Neuronal stem cell (in vitro differentiated cells): Measurements from ENCODE around the gene ARHGEF7.

ENCODE experiments used
- DNase-seq: peaks from one replicate; pipeline ENCODE4 v3.0.0-alpha.2; 2013; ENCODE audit warnings: low spot score
- H2AFZ ChIP-seq: one replicate; pipeline ENCODE4 v1.6.1; 2013; ENCODE audit warnings: mild to moderate bottlenecking, low read length, inconsistent platforms
- H2AK5ac ChIP-seq: 2 replicates; pipeline ENCODE4 v1.6.1; 2013; ENCODE audit warnings: low read depth, mild to moderate bottlenecking, inconsistent platforms, low read length, moderate library complexity, mixed read lengths
- H2BK120ac ChIP-seq: 2 replicates; pipeline ENCODE4 v1.6.1; 2013; ENCODE audit warnings: low read depth, mild to moderate bottlenecking, inconsistent platforms, low read length, moderate library complexity, mixed read lengths
- H2BK12ac ChIP-seq: one replicate; pipeline ENCODE4 v1.6.1; 2013; ENCODE audit warnings: low read length, inconsistent platforms
- H2BK15ac ChIP-seq: 2 replicates; pipeline ENCODE4 v1.6.1; 2013; ENCODE audit warnings: mild to moderate bottlenecking, low read length, inconsistent platforms, mixed read lengths
- H2BK5ac ChIP-seq: one replicate; pipeline ENCODE4 v1.6.1; 2013; ENCODE audit warnings: inconsistent platforms, mild to moderate bottlenecking, low read length, moderate library complexity
- H3K14ac ChIP-seq: one replicate; pipeline ENCODE4 v1.6.1; 2013; ENCODE audit warnings: low read length, inconsistent platforms
- H3K18ac ChIP-seq: 2 replicates; pipeline ENCODE4 v1.6.1; 2013; ENCODE audit warnings: low read length, inconsistent platforms
- H3K23ac ChIP-seq: 2 replicates; pipeline ENCODE4 v1.6.1; 2013; ENCODE audit warnings: low read depth, mild to moderate bottlenecking, mixed read lengths, low read length, inconsistent platforms; ENCODE audit not compliant: poor library complexity
- H3K27ac ChIP-seq: replicated peaks from 3 replicates; pipeline ENCODE4 v1.5.1; 2013; ENCODE audit warnings: low read length, inconsistent platforms
- H3K27me3 ChIP-seq, 3 experiments: 2 replicates each; pipeline ENCODE4 v1.6.1; 2013; ENCODE audit warnings: low read length in 3 of 3, mild to moderate bottlenecking in 2 of 3, inconsistent platforms in 1 of 3, low read depth in 1 of 3, mixed read lengths in 1 of 3, moderate library complexity in 1 of 3; ENCODE audit not compliant: control insufficient read depth in 3 of 3, insufficient read depth in 3 of 3
- H3K36me3 ChIP-seq, 2 donors: replicated peaks in 1 of 2; 2 replicates each; pipeline ENCODE4 v1.6.1; 2013; ENCODE audit warnings: low read length in 2 of 2; ENCODE audit not compliant: control insufficient read depth in 2 of 2, insufficient read depth in 2 of 2
- H3K4ac ChIP-seq: 2 replicates; pipeline ENCODE4 v1.6.1; 2013; ENCODE audit warnings: inconsistent platforms, mild to moderate bottlenecking, low read length, moderate library complexity
- H3K4me1 ChIP-seq, 2 donors: 1 replicate in 1 of 2; 2 replicates in 1 of 2; pipeline ENCODE4 v1.6.1; 2013; ENCODE audit warnings: low read length in 2 of 2, low read depth in 1 of 2; ENCODE audit not compliant: control insufficient read depth in 2 of 2, insufficient read depth in 1 of 2
- H3K4me2 ChIP-seq: one replicate; pipeline ENCODE4 v1.6.1; 2013; ENCODE audit warnings: mild to moderate bottlenecking, low read length, inconsistent platforms; ENCODE audit not compliant: insufficient read depth, poor library complexity, severe bottlenecking
- H3K4me3 ChIP-seq, 2 donors: 2 replicates each; pipeline ENCODE4 v1.5.1; 2013; ENCODE audit warnings: low read length in 2 of 2, mild to moderate bottlenecking in 2 of 2, inconsistent platforms in 1 of 2, moderate library complexity in 1 of 2
- H3K79me1 ChIP-seq: one replicate; pipeline ENCODE4 v1.6.1; 2013; ENCODE audit warnings: low read depth, mild to moderate bottlenecking, inconsistent platforms, low read length, moderate library complexity
- H3K9ac ChIP-seq: one replicate; pipeline ENCODE4 v1.6.1; 2013; ENCODE audit warnings: mild to moderate bottlenecking, low read depth, low read length, inconsistent platforms; ENCODE audit not compliant: poor library complexity
- H3K9me3 ChIP-seq, 2 donors: replicated peaks in 1 of 2; 2 replicates each; pipeline versions ENCODE3 to v1.6.1; 2013; ENCODE audit warnings: low read length in 2 of 2, mild to moderate bottlenecking in 2 of 2, inconsistent platforms in 1 of 2, low read depth in 1 of 2, mixed read lengths in 1 of 2, moderate library complexity in 1 of 2; ENCODE audit not compliant: control insufficient read depth in 2 of 2, insufficient read depth in 1 of 2
- H4K8ac ChIP-seq: one replicate; pipeline ENCODE4 v1.6.1; 2013; ENCODE audit warnings: low read depth, mild to moderate bottlenecking, inconsistent platforms, low read length, moderate library complexity
- H4K91ac ChIP-seq: one replicate; pipeline ENCODE4 v1.6.1; 2013; ENCODE audit warnings: low read length, low read depth, mild to moderate bottlenecking, inconsistent platforms; ENCODE audit not compliant: poor library complexity
- WGBS, 2 donors: extraction: QIAGEN DNeasy Blood & Tissue Kit; methylation state at CpG; one replicate each; pipeline ENCODE4 v1.1.7; 2013; ENCODE audit warnings: missing lambda C conversion rate in 2 of 2, mixed read lengths in 1 of 2; ENCODE audit not compliant: insufficient read length in 2 of 2, insufficient replicate concordance in 1 of 2; ENCODE audit errors: extremely low coverage in 2 of 2; 5-methylcytosine and 5-hydroxymethylcytosine counted together

The ARHGEF7 gene

DNA sequence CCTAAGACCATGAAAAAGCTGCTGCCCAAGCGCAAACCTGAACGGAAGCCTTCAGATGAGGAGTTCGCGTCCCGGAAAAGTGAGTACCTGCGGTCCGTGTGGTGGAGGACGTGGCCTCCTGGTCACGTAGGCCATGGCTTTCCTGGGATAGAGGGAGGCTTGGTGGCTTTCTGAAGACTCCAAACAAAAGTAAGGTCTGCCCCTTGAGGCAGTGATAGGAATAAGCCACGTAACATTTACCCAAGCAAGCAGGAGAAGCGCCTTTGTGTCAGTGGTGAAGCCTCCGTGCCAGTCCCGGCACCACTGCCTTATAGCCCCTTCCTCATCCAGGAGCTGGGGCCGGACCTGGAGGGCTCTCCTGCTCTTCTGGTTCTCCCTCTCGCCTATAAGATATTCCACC lies 171.1 kb downstream of the ARHGEF7 start:
- no peak overlapping the region for H2BK120ac ChIP-seq
- no peak overlapping the region for H2AFZ ChIP-seq
- no peak overlapping the region for H3K4me2 ChIP-seq
- no peak overlapping the region for H4K8ac ChIP-seq
- H3K23ac ChIP-seq, result no peak overlapping the region
- no peak overlapping the region for H2AK5ac ChIP-seq
- peaks cover 1% of the 10 kb centered on the region for H3K79me1 ChIP-seq
- no peaks in the 10 kb centered on the region for H3K27me3 ChIP-seq
- no peak overlapping the region for H3K9ac ChIP-seq
- H2BK15ac ChIP-seq, result no peak overlapping the region
- peaks cover 34 to 100% of the 10 kb centered on the region in 2 donors for H3K36me3 ChIP-seq
- no peak overlapping the region for H3K4me3 ChIP-seq
- H3K4ac ChIP-seq, result no peak overlapping the region
- no peak overlapping the region for H3K14ac ChIP-seq
- no peak overlapping the region for H3K27ac ChIP-seq
- no peak overlapping the region for H2BK12ac ChIP-seq
- H3K18ac ChIP-seq, result no peak overlapping the region
- no peak for DNase-seq
- H2BK5ac ChIP-seq, result no peak overlapping the region
- peaks cover 0 to 3% of the 10 kb centered on the region in 2 donors for H3K4me1 ChIP-seq
- no CpG with 5 or more reads among the region's 15 CpGs for WGBS, 2 donors
- H4K91ac ChIP-seq, result no peak overlapping the region
- no peaks in the 10 kb centered on the region for H3K9me3 ChIP-seq

DNA sequence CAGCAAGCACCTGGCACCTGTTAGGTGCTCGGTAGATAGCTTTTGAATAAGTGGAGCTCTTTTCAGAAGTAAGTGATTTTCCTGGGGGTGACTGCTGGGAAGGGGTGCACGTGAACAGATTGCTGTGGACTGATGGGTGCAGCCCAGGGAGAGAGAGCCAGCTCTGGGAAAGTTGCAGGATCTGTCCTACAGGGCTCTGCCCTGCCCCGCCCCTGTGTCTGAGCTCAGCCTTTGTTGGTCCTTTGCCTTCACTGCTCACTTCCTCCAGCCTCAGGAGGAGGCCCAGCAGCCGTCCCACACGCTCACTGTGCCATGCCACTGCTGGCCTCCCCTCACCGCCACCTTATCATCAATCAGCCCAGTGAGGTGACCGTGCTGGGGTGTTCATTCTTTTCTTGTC lies 171.6 kb downstream of the ARHGEF7 start:
- Histone ChIP-seq H3K18ac (no peak overlapping the region), H3K23ac (no peak overlapping the region), H2AK5ac (no peak overlapping the region), H2BK5ac (no peak overlapping the region), H3K36me3 (peaks cover 35 to 100% of the 10 kb centered on the region in 2 donors), H3K14ac (no peak overlapping the region), H3K9ac (no peak overlapping the region), H3K4me2 (no peak overlapping the region), H3K4me1 (peaks cover 0 to 3% of the 10 kb centered on the region in 2 donors), H2BK15ac (no peak overlapping the region), H3K79me1 (peaks cover 1% of the 10 kb centered on the region), H2AFZ (no peak overlapping the region), H4K8ac (no peak overlapping the region), H2BK120ac (no peak overlapping the region), H3K9me3 (no peaks in the 10 kb centered on the region), H4K91ac (no peak overlapping the region), H3K27me3 (no peaks in the 10 kb centered on the region), H3K4ac (no peak overlapping the region), H2BK12ac (no peak overlapping the region), H3K27ac (no peak overlapping the region), H3K4me3 (no peak overlapping the region)
- no peak for DNase-seq
- WGBS, 2 donors, result no CpG with 5 or more reads among the region's 7 CpGs

DNA sequence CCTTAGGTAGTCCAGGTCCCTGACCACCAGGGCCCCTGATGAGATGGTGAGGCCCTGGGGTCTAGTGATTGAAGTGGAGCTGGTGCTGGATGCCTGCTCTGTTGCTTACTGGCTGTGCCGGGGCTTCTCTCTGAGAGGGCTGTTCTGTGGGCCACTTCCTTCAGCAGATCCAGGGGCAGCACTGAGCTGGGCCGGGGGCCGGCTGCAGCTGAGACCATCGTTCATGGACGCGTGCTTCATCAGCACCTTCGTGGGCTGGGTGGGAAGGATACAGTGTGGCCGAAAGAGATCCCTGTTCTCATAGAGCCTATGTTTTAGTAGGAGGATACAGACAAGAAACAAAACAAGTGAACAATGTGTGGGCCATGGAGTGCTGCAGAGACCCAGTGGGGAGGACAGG lies 172.1 kb downstream of the ARHGEF7 start:
- Histone ChIP-seq H2BK120ac (no peak overlapping the region), H2BK5ac (no peak overlapping the region), H3K14ac (no peak overlapping the region), H3K18ac (no peak overlapping the region), H2AFZ (no peak overlapping the region), H3K27me3 (no peaks in the 10 kb centered on the region), H3K23ac (no peak overlapping the region), H3K79me1 (no peaks in the 10 kb centered on the region), H3K27ac (no peak overlapping the region), H3K4me2 (no peak overlapping the region), H4K91ac (no peak overlapping the region), H3K9me3 (no peaks in the 10 kb centered on the region), H3K4ac (no peak overlapping the region), H2BK12ac (no peak overlapping the region), H4K8ac (no peak overlapping the region), H2BK15ac (no peak overlapping the region), H3K4me3 (no peak overlapping the region), H3K4me1 (peaks cover 0 to 3% of the 10 kb centered on the region in 2 donors), H3K36me3 (peaks cover 37 to 100% of the 10 kb centered on the region in 2 donors), H2AK5ac (no peak overlapping the region), H3K9ac (no peak overlapping the region)
- WGBS, 2 donors, result no CpG with 5 or more reads among the region's 8 CpGs
- DNase-seq, result no peak

DNA sequence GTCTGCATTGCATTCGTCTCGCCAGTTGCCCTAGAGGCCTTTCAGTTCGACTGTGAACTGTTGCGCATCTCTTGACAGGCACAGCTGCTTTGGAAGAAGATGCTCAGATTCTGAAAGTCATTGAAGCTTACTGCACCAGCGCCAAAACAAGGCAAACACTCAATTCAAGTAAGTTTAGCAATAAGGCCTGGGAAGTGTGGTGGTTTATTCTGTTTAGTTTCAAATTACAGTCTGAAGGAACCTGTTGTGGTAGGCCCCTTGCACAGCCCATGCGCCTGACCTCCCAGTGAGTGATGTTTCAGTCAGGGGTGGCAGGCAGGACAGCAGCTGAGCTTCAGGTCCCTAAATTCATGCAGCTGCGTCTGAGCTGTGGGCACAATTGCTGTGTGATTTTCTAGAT lies 173.2 kb downstream of the ARHGEF7 start:
- H3K36me3 ChIP-seq, result peaks cover 37 to 100% of the 10 kb centered on the region in 2 donors
- no peak overlapping the region for H2BK5ac ChIP-seq
- no peak overlapping the region for H3K4ac ChIP-seq
- H3K23ac ChIP-seq, result no peak overlapping the region
- no peak overlapping the region for H4K8ac ChIP-seq
- H2BK15ac ChIP-seq, result no peak overlapping the region
- no peak for DNase-seq
- H3K27ac ChIP-seq, result no peak overlapping the region
- no peak overlapping the region for H3K9ac ChIP-seq
- H2BK12ac ChIP-seq, result no peak overlapping the region
- no peak overlapping the region for H3K14ac ChIP-seq
- no peak overlapping the region for H4K91ac ChIP-seq
- H3K4me2 ChIP-seq, result no peak overlapping the region
- no peak overlapping the region for H2BK120ac ChIP-seq
- H3K79me1 ChIP-seq, result no peaks in the 10 kb centered on the region
- no CpG with 5 or more reads among the region's 7 CpGs for WGBS, 2 donors
- H3K4me3 ChIP-seq, result no peak overlapping the region
- H3K18ac ChIP-seq, result no peak overlapping the region
- no peaks in the 10 kb centered on the region for H3K9me3 ChIP-seq
- no peak overlapping the region for H2AK5ac ChIP-seq
- no peaks in the 10 kb centered on the region for H3K27me3 ChIP-seq
- peaks cover 0 to 3% of the 10 kb centered on the region in 2 donors for H3K4me1 ChIP-seq
- no peak overlapping the region for H2AFZ ChIP-seq
